HG03469 (cell line): ENCODE measurements around the gene SARNP.
"Not testable (repeated sequence)": the region's sequence is repeated elsewhere in the genome, so short reads cannot be mapped to it uniquely, and the experiment has no call there.

Experiments
- ATAC-seq: cut with Tn5 transposase; IDR thresholded peaks from one replicate; pipeline ENCODE4 v1.9.1; 2021; ENCODE audit warnings: mild to moderate bottlenecking, moderate library complexity, moderate number of reproducible peaks; ENCODE audit not compliant: unreplicated experiment

SARNP gene

DNA sequence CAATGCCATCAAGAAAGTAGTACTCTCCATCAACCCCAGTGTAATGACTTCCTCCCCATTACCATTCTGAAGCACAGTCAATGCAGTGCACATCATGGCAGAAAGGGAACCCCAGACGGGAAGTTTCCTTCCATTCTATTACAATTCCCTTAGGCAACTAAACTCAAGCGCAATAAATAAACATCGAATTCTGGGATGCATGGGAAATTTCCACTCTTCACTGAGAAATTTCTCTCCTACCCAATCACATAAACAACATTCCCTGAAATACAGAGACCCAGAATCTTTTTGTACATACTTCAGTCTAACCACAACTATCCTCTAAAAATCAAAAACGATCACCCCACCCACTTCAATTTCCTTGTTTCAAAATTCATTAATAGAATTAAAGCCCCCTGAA lies 20.0 kb downstream of the SARNP start:
- no peak for ATAC-seq

DNA sequence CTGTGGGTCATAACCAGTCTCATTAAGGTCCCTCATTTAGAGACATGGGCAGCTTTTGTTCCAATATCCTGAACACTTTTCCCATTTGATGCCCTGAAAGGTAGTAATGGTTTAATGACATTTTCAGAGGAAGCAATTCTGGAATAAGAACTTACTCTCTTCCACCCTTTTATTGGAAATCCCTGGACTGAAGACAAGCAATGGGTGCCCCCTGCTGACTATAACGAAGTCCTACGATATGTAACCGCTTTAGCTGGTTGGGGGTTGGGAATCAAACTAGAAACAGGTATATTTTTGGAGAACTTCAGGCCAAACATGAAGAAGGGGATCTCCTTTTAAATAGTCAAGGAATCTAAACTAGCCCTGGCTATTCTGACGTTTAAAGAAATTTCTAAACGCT lies 20.5 kb downstream of the SARNP start:
- no peak for ATAC-seq

DNA sequence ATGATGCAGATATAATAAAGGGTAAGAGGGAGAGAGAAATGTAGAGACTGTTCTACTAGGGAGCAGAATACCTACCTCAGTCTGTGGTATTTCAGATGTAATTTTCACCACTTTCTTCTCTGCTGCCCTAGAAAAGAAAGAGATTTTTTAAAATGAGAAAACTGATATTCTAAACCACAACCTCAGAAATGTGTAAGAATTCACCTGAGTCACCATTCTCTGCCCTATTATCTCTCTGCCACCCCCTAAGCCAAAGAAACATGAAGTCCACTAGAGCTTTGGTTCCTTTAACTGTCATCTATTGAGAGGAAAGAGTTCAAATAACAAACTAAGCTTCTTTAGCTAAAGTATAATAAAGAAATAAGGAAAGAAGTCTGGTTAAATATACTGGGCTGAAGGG lies 21.6 kb downstream of the SARNP start:
- ATAC-seq = no peak

DNA sequence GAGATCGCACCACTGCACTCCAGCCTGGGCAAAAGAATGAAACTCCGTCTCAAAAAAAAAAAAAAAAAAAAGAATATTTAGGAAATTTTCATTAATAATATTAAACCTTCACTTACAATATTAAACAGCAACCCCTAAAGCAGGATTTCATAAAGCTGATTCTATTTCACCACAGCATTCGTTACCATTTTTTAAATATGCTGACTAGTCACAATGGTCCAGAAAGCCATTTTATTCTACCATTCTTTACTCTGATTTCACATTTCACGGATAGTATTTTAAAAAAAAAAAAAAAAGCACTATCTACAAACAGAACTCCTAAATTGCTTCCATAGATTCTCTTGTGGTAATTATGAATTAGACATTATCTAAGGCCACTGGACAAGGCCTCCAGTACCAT lies 27.6 kb downstream of the SARNP start:
- no peak for ATAC-seq

DNA sequence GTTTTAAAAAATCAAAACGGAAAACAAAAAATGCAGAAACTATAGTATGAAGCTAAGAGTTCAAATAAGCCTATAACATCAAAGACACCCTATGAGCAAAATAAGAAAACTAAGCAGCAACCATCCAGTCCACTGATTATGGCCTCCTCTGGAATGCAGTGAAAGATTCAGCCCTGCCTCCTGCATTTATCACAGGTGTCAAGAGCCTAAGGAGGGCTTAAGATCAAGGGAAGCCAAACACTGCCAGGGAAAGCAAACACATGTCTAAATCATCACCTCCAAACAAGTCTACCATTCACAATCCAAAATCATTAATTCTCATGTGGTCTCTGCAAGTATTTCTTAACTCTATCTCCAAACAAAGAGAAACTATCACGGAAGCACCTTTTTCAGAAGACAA lies 28.4 kb downstream of the SARNP start:
- ATAC-seq = no peak

DNA sequence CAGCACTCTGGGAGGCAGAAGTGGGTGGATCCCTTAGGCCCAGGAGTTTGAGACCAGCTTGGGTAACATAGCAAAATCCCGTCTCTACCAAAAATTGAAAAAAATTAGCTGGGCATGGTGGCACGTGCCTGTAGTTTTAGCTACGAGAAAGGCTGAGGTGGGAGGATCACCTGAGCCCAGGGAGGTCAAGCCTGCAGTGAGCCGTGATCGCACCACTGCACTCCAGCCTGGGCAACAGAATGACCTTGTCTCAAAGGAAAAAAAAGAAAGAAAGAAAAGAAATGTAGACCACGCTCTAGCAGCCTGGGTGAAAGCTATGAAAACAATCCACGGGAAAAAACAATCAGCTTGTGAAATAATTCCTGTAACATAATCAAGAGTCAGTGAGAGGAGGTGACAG lies 29.0 kb downstream of the SARNP start:
- no peak for ATAC-seq

DNA sequence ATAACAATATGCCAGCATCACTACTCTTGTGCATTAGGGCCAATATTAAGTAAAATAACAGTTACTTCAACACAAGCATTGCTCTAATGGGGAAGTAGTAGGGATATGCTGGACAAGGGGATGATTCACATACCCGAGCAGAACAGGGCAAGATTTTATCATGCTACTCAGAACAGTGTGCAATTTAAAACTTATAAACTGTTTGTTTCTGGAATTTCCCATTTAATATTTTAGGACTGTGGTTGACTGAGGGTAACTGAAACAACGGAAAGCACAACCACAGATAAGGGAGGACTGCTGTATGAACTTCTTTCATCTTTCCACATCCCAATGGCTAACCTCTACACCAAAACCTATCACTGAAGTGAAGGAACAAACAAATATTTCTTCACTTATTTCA lies 36.8 kb downstream of the SARNP start:
- no peak for ATAC-seq

DNA sequence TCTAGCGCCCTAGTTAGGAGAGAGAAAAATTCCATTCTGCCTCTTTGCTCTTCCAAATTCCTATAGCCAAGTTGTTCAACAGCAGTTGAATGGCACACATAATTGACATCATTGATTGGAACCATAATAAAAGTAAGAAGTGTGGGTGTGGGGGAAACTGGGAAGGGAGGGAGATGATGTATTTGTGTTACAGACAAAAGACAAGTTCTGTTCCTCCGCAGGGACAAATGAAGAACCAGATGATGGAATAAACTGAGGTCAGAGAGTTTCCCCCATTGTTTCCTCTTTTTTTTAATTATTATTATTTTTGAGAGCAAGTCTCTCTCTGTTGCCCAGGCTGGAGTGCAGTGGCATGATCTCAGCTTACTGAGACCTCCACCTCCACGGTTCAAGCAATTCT lies 39.7 kb downstream of the SARNP start:
- no peak for ATAC-seq

DNA sequence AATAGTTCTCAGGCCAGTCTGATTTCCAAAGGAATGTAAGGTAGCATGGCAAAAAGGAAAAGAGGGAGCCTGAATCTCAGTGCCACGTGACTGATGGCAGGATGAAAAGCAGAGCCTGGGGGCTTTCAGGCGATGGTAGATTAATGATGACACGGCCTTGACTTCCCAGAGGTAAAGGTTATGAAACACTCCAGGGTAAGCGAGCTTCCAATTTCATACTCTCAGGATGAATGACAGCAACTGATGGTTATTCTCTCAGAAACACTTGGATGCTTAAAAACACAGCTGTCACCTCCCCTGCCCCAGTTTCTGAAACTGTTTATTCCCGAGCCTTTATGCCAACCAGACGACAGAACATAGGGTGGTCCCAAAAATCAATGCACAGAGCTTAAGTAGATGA lies 45.8 kb downstream of the SARNP start:
- ATAC-seq = no peak

DNA sequence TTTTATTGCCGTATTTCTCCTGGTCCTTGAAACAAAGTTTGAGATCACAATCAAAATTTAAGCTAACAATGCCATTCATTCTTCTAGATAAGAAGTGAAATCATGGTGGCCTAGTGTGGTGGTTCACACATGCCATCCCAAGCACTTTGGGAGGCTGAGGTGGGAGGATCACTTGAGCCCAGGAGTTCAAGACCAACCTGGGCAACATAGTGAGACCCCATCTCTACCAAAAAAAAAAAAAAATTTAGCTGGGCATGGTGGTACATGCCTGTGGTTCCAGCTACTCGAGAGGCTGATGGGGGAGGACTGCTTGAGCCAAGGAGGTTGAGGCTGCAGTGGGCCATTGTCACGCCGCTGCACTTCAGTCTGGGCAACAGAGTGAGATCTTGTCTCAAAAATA lies 50.4 kb downstream of the SARNP start:
- ATAC-seq = no peak

DNA sequence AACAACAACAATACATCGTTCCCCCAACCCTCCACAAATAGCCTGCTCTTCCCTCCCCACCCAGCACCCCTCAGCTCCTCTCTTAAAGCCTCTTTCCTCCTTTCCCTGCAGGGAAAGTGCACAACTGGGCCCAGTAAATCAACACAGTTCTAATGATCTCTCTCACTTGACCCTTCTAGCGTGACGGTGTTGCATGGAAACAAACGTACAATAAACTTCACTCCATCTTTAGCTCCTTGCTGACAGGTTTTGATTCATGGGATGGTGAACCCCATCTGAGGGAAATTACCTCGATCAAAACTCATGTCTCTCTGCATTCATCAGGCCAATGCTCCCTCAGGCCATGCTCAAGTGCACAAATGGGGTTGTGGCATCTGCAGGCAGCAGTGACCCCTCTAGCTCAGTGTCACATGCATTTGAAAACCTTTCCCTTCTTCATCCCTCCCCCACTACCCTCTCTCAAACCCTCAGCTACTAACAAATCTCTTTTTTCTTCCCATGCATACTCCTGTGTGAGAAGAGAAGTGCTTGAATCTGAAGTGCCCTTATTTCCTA lies 51.7 kb downstream of the SARNP start:
- ATAC-seq = no peak

DNA sequence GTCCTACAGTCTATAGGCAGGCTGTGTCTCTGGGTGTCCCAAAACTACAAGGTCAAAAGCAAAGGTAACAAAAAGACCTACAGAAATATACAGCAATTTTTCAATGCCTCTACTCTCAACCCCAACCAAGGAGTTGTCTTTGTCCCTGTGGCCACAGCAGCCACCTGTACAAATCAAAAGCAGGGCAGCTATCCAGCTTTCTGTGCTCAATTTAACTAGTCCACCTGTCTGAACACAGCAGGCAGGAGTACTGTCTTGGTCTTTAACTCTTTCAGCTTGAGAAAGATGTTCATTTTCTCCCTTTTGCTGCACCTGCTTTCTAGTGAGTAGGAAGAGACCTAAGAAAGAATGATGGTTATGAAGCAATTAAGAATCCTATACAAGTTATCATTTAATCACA lies 54.9 kb downstream of the SARNP start:
- no peak for ATAC-seq

DNA sequence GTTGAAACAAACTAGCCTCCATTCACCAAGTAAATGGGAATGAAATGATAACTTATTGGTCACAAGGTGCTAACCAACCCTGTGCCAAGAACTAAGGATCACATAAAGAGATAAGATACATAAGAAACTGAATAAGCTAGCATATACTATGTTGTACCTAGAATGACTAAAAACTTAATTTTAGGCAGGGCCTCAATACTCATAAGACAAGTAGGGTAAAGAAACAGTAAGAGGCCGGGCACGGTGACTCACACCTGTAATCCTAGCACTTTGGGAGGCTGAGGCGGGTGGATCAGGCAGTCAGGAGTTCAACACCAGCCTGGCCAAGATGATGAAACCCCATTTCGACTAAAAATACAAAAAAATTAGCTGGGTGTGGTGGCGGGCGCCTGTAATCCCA lies 56.9 kb downstream of the SARNP start:
- no peak for ATAC-seq

DNA sequence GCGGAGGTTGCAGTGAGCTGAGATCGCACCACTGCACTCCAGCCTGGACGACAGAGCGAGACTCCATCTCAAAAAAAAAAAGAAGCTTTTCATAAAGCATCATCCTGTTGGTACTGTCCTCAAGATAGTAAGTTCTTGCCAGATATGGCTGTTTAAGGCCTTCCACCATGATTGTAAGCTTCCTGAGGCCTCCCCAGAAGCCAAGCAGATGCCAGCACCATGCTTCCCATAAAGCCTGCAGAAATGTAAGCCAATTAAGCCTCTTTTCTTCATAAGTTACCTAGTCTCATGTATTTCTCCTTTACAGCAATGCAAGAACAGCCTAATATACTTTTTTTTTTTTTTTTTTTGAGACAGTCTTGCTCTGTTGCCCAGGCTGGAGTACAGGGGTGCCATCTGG lies 58.9 kb downstream of the SARNP start:
- ATAC-seq = not testable (repeated sequence)

DNA sequence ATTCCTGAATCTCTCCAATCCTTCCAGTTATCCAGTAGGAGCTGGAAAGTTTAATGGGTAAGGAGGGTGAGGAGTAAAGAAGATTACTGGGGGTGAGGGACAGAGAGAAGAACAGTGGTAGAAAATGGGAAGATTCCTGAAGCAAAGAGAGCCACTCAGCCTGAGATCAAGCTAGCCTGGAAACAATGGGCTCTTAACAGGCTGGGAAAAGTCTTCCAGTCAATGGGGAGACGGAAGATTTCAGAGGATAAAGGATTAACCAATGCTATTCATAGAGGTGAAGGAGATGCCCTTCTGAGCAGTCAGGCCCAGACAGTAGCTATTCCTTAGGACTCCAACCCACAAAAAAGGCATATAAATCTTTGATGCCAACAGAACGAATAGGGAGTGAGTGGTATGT lies 59.8 kb downstream of the SARNP start:
- no peak for ATAC-seq

DNA sequence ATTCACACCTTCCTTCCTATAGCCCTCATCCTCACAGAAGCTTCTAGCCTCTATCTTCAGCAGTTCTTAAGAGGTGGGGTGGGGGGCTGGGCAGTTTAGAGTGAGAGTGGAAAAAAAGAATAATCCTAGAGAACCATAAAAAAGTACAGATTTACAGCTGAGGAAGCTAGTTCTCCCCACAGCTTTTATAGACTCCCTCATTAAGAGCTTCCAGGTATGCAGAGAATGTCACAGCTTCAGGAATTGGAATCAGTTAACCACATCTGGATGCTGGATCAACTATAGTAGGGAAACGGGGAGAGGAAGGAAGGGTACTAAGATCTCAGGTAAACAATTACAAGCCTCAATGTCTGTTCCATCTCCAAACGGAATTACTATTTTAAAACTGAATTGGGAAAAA lies 62.3 kb downstream of the SARNP start:
- no peak for ATAC-seq

DNA sequence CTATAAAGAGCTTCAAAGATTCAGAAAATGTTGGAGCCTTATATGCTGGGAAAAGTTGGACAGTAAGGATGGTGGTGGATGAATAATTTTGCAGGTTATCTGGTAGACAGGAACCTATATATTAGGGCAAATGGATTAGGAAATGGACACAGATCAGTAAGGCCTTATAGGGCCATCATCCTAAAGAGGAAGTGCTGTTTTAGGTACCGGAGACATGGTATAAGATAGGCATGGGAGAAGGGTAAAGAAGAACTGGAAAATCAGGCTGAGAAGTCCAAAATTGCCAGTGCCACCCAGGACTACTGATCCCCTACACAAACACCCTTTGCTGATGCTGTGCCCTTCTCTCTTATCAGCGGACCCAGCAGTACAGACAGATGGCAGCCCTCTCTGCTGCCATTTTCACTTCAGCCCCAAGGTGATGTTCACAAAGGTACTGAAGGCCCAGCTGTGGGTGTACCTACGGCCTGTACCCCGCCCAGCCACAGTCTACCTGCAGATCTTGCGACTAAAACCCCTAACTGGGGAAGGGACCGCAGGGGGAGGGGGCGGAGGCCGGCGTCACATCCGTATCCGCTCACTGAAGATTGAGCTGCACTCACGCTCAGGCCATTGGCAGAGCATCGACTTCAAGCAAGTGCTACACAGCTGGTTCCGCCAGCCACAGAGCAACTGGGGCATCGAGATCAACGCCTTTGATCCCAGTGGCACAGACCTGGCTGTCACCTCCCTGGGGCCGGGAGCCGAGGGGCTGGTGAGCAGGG lies 69.1 kb downstream of the SARNP start:
- ATAC-seq = no peak

DNA sequence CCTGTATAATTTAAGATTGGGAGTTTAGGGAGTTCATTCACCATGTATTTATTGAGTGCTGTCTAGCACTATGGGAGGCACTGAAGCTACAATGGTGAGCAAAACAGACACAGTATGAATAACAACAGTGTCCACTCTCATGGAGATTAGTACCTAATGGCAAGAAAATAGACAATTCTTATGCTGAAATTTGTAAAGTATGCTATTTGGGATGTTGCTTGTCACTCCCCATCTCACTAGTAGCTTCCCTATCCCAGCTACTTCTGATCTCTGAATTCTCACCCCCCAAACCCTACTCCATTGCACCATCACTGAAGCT lies 70.7 kb downstream of the SARNP start:
- no peak for ATAC-seq

DNA sequence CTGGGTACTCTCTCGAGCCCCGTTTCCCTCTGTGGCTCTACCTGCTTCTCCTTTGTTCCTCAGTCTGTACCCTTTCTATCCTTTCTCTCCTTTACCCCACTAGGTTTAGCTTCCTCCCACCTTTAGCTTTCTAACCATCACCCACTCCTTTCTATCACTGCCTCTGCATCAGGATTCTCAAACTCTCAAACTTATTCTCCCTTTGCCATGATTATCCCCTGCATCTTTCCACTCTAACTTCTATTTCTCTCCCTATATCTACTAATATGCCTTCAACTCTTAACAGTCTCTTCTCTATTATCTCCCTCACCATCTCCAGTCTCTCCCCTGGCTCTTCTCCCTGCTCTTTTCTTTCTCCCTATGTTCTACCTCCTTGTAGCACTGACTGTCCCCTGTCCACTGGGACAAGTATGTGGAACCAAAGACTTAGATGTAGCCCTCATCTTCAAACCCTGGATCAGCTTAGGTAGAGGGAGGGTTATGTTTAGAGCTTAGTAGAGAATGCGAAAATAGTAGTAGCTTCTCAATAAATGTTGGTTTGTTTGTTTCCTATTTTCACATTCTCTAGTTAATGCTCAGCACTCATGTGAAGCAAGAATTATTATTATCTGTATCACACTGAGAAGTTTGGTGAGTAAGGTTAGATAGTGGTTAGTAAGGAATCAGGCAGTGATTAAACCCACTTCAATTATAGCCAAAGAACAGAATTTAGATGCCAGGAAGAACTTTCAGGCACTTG lies 71.2 kb downstream of the SARNP start:
- ATAC-seq = no peak

DNA sequence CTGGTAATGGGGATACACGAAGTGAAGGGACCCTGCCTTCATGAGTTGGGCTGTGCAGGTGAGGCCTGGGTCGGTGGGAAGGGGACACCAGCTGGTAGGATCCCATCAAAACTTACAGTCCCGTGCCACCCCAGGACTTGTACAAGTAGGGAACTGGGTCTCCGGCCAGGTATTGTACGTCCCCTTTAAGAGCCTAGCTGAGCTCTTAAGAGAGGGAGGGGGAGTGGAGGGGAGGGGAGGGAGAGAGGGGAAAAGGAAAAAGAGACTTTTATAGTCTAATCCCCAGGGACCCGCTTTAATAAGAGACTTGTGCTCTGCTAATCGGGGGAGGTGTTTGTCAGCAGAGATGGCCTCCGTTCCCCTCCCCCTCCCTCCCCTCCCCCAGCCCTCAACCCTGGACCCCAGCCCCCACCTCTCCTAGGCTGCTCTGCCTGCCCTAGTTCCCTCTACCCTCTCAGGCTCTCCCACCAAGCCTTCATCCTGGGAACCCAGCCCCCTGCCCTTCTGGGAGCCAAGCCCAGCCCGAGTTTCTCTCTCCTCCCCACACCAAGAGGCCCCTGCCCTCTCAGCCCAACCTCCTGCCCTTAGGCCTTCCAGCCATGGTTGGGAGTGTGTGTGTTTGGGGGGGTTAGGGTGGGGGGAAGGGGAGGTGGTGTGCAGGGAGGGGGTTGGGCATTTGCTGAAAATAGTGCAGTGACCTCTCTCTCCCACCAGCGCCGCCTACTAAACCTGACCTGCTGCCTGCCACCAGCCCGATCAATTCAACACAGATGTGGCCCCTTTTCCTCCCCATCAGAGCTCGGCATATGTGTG lies 72.0 kb downstream of the SARNP start:
- ATAC-seq = no peak

DNA sequence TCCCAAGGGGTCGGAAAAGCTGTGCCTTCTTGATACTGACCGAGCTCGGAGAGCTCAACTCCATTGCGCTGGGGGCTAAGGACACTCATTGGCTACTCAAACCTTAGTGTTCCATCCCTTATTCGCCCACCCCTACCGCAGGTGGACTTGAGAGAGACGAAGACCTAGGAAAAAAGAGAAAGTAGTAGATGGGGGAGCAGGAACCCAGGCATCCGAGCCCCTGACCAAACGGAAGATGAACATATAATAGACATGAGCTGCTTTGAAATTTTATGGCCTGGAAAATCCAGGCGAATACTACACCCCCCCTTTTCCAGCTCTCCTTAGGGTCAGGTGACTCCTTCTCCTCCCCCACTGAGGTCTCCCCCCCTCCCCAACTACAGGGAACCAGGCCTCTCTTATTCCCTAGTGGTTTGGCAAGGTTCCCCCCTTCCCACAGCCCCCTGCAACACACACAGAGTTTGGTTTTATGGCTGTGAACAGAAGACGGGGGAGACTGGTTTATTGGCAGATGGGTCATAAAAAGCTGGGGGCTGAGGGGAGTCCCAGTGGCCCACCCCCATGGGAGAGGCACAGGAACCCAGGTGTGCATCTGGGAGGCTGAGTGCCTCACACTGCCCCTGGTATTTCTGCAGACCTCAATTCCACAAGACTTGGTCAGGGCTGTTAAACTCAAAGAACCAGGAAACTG lies 73.0 kb downstream of the SARNP start:
- ATAC-seq = no peak
